Fibroblast of pulmonary artery (primary cell): ENCODE data around the gene MALRD1.
A peak's percentile ranks its signal among the peaks of the same experiment; 100 is the strongest.

Experiments
- DNase-seq: peaks from one replicate; pipeline ENCODE4 v3.0.0-alpha.2; 2010; ENCODE audit warnings: low read depth
- H3K4me3 ChIP-seq: replicated peaks from 2 replicates; pipeline ENCODE4 v1.5.1; 2011; ENCODE audit warnings: low read depth, mild to moderate bottlenecking, control low read depth, low read length, moderate library complexity
- TF ChIP-seq, protein P1 (sequence below): IDR thresholded peaks from 2 replicates; pipeline ENCODE4 v1.5.1; 2011; ENCODE audit warnings: mild to moderate bottlenecking, control low read depth, low read length, inconsistent platforms; ENCODE audit errors: missing control alignments

The MALRD1 gene

DNA sequence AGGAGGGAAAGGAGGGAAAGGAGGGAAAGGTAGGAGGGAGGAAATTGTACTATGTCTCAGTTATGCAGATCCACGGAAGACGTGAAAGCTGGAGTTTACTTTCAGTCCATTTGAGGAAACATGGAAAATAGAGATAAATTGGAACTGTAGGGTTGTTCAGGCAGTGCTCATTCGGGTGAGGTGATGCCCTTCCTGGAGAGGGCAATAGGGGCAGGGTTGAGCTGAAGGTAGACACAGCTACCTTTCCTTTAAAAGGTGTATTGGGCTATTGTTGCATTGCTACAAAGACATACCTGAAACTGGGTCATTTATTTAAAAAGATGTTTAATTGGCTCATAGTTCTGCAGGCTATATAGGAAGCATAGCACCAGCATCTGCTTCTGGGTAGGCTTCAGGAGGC is 650.7 kb downstream of the MALRD1 start:
- DNase-seq = no peak
- TF ChIP-seq, protein P1, sequence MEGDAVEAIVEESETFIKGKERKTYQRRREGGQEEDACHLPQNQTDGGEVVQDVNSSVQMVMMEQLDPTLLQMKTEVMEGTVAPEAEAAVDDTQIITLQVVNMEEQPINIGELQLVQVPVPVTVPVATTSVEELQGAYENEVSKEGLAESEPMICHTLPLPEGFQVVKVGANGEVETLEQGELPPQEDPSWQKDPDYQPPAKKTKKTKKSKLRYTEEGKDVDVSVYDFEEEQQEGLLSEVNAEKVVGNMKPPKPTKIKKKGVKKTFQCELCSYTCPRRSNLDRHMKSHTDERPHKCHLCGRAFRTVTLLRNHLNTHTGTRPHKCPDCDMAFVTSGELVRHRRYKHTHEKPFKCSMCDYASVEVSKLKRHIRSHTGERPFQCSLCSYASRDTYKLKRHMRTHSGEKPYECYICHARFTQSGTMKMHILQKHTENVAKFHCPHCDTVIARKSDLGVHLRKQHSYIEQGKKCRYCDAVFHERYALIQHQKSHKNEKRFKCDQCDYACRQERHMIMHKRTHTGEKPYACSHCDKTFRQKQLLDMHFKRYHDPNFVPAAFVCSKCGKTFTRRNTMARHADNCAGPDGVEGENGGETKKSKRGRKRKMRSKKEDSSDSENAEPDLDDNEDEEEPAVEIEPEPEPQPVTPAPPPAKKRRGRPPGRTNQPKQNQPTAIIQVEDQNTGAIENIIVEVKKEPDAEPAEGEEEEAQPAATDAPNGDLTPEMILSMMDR = no peak

GRCh38 chr10:19701427-19702052 is 652.9 kb downstream of the MALRD1 start:
- TF ChIP-seq, protein P1 = no peak
- no peak for DNase-seq
- no peak overlapping the region for H3K4me3 ChIP-seq

More for the DNA sequence above, 650.7 kb downstream of the MALRD1 start:
- H3K4me3 ChIP-seq = no peak overlapping the region

DNA sequence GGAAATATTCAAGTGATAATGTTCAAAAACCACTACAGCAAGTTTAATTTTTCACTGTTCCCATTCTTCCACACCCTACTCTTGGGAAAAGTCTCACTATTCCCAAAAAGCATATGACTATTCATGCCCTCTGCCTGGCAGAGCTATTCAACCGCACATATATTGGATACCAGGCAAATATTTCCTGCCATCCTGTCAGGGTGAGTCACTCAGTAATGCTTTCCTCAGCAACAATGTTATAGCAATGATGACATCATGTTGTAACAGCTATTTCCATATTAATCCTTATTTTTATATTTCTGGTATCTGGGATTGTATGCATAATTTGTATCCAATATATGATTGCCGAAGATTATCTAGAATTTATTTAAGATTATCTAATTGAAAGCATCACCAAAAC is 653.6 kb downstream of the MALRD1 start:
- no peak overlapping the region for H3K4me3 ChIP-seq
- TF ChIP-seq, protein P1 = no peak
- peak; percentile 52 for DNase-seq

DNA sequence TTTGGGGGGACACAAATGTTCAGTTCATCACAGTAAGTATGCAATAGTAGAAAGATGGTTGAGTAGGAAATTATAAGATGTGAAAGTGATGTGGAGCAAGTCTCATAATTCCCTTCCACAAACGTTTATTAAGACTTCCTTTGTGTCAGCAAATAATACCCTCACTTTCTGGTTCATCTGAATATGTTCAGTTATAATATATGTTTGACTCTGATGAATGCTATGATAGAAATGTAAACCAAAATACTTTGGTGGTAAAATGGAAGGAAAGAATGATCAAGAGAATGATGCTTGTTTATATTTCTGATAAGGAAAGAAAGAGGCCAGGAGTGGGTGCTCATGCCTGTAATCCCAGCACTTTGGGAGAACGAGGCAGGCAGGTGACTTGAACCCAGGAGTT is 655.9 kb downstream of the MALRD1 start:
- no peak for DNase-seq
- TF ChIP-seq, protein P1 = no peak
- no peak overlapping the region for H3K4me3 ChIP-seq

- no peak for DNase-seq
These were observed 656.6 kb downstream of the MALRD1 start for GRCh38 chr10:19705250-19705649.

GRCh38 chr10:19706904-19707303 is 658.3 kb downstream of the MALRD1 start:
- DNase-seq = no peak
- H3K4me3 ChIP-seq = no peak overlapping the region
- TF ChIP-seq, protein P1 = no peak

More at GRCh38 chr10:19705250-19705649, 656.6 kb downstream of the MALRD1 start:
- no peak overlapping the region for H3K4me3 ChIP-seq
- TF ChIP-seq, protein P1 = no peak

DNA sequence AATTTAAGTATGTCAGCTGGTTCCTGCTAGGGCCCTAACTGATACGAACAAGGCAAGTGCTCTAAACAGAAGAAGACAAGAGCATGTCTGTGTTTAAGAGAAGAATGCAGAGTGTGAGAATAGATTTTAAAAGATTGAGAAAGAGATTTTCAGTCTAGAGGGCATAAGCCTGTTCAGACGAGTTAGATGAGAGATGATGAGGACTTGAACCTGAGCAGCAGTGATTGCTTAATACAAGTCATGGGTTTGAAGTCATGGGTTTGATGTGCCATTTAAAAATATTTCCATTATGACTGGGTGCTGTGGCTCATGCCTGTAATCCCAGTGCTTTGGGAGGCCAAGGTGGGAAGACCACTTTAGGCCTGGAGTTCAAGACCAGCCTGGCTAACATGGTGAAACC is 658.8 kb downstream of the MALRD1 start:
- no peak overlapping the region for H3K4me3 ChIP-seq
- TF ChIP-seq, protein P1 = no peak
- no peak for DNase-seq
